ENCODE measurements around the gene IL22RA1. TPM values are rescaled to one million over a fixed set of nuclear protein-coding genes. Genes with fewer than 3 reads are reported as not detected.

The IL22RA1 gene
- total RNA-seq, 4 donors from 2014 or later, result 0.23 TPM; not detected in 3

GRCh38 chr1:24097663-24098062 is 45.3 kb downstream of the IL22RA1 start:
- Histone ChIP-seq H3K27me3 (peaks cover 0 to 7% (median 0%) of the 10 kb centered on the region in 4 donors), H3K9me3 (no peaks in the 10 kb centered on the region), H3K27ac (replicated peaks in 1 of 4) (no peak overlapping the region), H3K4me1 (peaks cover 6 to 23% (median 21%) of the 10 kb centered on the region in 4 donors), H3K4me3 (no peak overlapping the region), H3K36me3 (peaks cover 0 to 22% (median 0%) of the 10 kb centered on the region in 4 donors)
- 94% methylated on average over 8 of the region's 11 CpGs for WGBS
- TF ChIP-seq POLR2A (IDR thresholded peaks at IDR 0.05; ENCODE audit: low read depth) (no peak), POLR2AphosphoS5 (IDR thresholded peaks at IDR 0.05) (no peak), EP300 (IDR thresholded peaks at IDR 0.05) (no peak), CTCF (IDR thresholded peaks at IDR 0.05) (no peak)
- intact Hi-C loops (cut with DNase I), result no loop called here
- DNase-seq (ENCODE audit: extremely low spot score), result no peak

- no peaks in the 10 kb centered on the region for H3K9me3 ChIP-seq
- H3K27me3 ChIP-seq, result peaks cover 0 to 9% (median 0%) of the 10 kb centered on the region in 4 donors
- intact Hi-C loops (cut with DNase I), result no loop called here
- no peak for TF ChIP-seq POLR2AphosphoS5 (IDR thresholded peaks at IDR 0.05)
- no peak for TF ChIP-seq EP300 (IDR thresholded peaks at IDR 0.05)
- no peak for TF ChIP-seq CTCF (IDR thresholded peaks at IDR 0.05)
- no peak for TF ChIP-seq POLR2A (IDR thresholded peaks at IDR 0.05; ENCODE audit: low read depth)
- no peak overlapping the region for H3K27ac ChIP-seq (replicated peaks in 1 of 4)
- peaks cover 0 to 32% (median 0%) of the 10 kb centered on the region in 4 donors for H3K36me3 ChIP-seq
- 80% methylated on average over 4 of the region's 5 CpGs for WGBS
- peaks cover 0 to 14% (median 12%) of the 10 kb centered on the region in 4 donors for H3K4me1 ChIP-seq
- no peak overlapping the region for H3K4me3 ChIP-seq
- DNase-seq (ENCODE audit: extremely low spot score), result no peak
These were observed 46.2 kb downstream of the IL22RA1 start for GRCh38 chr1:24096739-24097103.

- 80% methylated on average over 7 of the region's 8 CpGs for WGBS
- TF ChIP-seq POLR2AphosphoS5 (IDR thresholded peaks at IDR 0.05) (no peak), POLR2A (IDR thresholded peaks at IDR 0.05; ENCODE audit: low read depth) (no peak), EP300 (IDR thresholded peaks at IDR 0.05) (no peak), CTCF (IDR thresholded peaks at IDR 0.05) (no peak)
- intact Hi-C loops (cut with DNase I), result no loop called here
- peaks cover 0 to 9% (median 0%) of the 10 kb centered on the region in 4 donors for H3K27me3 ChIP-seq
- peaks cover 0 to 12% (median 11%) of the 10 kb centered on the region in 4 donors for H3K4me1 ChIP-seq
- H3K27ac ChIP-seq (replicated peaks in 1 of 4), result no peak overlapping the region
- DNase-seq (ENCODE audit: extremely low spot score), result no peak
- H3K9me3 ChIP-seq, result no peaks in the 10 kb centered on the region
- peaks cover 0 to 34% (median 0%) of the 10 kb centered on the region in 4 donors for H3K36me3 ChIP-seq
- no peak overlapping the region for H3K4me3 ChIP-seq
These were observed 46.8 kb downstream of the IL22RA1 start for GRCh38 chr1:24096009-24096738.

GRCh38 chr1:24095140-24095859 is 47.6 kb downstream of the IL22RA1 start:
- WGBS, result 67% methylated on average over 14 of the region's 14 CpGs
- no peak overlapping the region for H3K27ac ChIP-seq (replicated peaks in 1 of 4)
- no peak overlapping the region for H3K4me3 ChIP-seq
- TF ChIP-seq POLR2AphosphoS5 (IDR thresholded peaks at IDR 0.05) (no peak), EP300 (IDR thresholded peaks at IDR 0.05) (no peak), POLR2A (IDR thresholded peaks at IDR 0.05; ENCODE audit: low read depth) (no peak), CTCF (IDR thresholded peaks at IDR 0.05) (no peak)
- peaks cover 0 to 9% (median 0%) of the 10 kb centered on the region in 4 donors for H3K27me3 ChIP-seq
- no peaks in the 10 kb centered on the region for H3K9me3 ChIP-seq
- peaks cover 0 to 12% (median 11%) of the 10 kb centered on the region in 4 donors for H3K4me1 ChIP-seq
- DNase-seq (ENCODE audit: extremely low spot score), result no peak
- peaks cover 0 to 43% (median 0%) of the 10 kb centered on the region in 4 donors for H3K36me3 ChIP-seq
- intact Hi-C loops (cut with DNase I), result no loop called here

All from esophagus muscularis mucosa (tissue), 4 donors.